Astrocyte of the spinal cord (primary cell): Measurements from ENCODE around the gene MEA1.

Experiments
- DNase-seq: peaks from one replicate; pipeline ENCODE4 v3.0.0; 2011; ENCODE audit warnings: low read depth, low spot score
- H3K4me3 ChIP-seq: 2 replicates; pipeline ENCODE4 v1.5.1; 2011; ENCODE audit warnings: low read depth, mild to moderate bottlenecking, low read length, moderate library complexity
- in situ Hi-C: cut with HindIII; loops from 2 replicates; pipeline ENCODE4 v1.10.0; 2017; ENCODE audit warnings: low sequenced_read_pairs
- TF ChIP-seq, protein P1 (sequence below): IDR thresholded peaks from 2 replicates; pipeline ENCODE4 v1.5.1; 2012; ENCODE audit warnings: low read depth, mild to moderate bottlenecking, low read length, inconsistent platforms

MEA1 gene

DNA sequence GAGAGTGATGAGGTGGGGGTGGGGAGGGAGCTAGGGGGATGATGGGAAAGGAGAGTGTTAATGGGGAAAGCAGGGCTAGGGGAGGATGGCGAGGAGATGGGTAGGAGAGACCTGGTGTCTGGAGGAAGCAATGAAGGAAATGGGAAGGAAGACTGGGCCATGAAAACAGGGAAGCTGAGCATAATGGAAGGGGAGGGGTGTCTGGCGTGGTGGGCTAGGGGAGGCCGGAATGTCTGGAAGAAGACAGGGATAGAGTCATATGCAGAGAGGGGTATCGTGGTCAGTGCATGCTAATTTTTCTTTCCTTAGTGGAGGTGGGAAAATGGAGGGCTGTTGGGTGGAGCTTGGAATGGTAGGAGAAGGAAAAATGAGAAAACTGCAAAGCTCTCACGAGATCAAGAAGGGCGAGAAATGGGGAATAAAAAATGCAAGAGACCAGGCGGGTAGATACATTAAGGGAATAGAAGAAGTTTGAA is 726 bp upstream of the MEA1 start:
- peak overlapping the region; percentile 96 for H3K4me3 ChIP-seq
- in situ Hi-C loops: no loop called here
- peak; percentile 37 for DNase-seq
- TF ChIP-seq, protein P1, sequence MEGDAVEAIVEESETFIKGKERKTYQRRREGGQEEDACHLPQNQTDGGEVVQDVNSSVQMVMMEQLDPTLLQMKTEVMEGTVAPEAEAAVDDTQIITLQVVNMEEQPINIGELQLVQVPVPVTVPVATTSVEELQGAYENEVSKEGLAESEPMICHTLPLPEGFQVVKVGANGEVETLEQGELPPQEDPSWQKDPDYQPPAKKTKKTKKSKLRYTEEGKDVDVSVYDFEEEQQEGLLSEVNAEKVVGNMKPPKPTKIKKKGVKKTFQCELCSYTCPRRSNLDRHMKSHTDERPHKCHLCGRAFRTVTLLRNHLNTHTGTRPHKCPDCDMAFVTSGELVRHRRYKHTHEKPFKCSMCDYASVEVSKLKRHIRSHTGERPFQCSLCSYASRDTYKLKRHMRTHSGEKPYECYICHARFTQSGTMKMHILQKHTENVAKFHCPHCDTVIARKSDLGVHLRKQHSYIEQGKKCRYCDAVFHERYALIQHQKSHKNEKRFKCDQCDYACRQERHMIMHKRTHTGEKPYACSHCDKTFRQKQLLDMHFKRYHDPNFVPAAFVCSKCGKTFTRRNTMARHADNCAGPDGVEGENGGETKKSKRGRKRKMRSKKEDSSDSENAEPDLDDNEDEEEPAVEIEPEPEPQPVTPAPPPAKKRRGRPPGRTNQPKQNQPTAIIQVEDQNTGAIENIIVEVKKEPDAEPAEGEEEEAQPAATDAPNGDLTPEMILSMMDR: no peak

DNA sequence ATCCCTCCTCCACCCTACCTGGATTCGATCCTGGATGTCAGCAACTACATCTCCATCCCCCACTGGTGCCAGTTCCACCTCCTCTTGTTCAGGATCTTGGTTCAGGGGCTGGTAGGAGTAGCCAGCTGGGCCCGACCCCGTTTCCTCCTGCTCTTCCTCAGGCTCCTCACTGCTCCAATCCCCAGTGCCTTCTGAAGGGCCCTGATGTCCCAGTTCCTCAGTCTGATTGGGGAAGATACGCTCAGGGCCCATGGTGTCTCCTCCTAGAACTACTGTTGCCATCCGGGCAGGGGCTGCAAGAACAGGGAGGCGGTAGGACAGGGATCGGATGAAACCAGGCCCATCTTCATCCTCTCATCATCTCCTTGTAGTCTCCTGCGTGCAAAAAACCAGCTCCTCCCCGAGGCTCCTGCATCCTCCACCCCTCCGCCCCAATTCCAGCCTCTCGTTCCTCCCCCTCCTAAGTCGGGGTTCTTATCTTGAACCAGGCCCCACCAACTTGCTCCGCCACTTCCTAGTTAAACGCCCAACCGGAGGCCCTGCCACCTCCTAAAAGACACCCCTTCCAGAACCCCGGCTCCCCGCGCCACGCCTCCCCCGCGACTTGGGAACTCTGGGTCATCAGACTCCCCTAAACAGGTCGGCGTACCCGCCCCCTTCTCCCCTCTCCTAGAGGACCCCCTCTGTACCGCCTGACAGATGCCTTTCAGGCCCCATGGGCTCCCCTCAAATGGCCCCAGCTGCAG is 476 bp downstream of the MEA1 start:
- TF ChIP-seq, protein P1: no peak
- H3K4me3 ChIP-seq: peak overlapping the region; percentile 96
- in situ Hi-C loops: no loop called here
- DNase-seq: no peak

DNA sequence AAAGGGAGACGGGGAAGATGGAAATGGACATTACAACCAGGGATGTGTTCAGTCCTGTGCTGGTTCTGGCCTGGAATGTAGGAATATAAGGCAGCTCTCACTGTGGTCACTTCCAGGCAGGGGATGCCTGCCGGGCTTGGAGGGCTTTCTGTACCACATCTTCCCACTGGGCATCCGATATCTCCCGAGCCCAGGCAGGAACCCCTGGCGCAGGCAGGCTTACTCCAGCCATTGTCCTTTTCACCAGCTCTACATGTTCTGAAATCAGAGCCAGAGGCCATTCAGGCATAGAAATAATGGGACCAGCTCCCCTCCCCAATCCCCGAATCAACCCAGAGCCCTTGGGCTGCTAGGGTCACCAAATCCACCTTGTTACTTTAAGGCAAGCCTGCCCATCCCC is 1.4 kb downstream of the MEA1 start:
- no peak overlapping the region for H3K4me3 ChIP-seq

DNA sequence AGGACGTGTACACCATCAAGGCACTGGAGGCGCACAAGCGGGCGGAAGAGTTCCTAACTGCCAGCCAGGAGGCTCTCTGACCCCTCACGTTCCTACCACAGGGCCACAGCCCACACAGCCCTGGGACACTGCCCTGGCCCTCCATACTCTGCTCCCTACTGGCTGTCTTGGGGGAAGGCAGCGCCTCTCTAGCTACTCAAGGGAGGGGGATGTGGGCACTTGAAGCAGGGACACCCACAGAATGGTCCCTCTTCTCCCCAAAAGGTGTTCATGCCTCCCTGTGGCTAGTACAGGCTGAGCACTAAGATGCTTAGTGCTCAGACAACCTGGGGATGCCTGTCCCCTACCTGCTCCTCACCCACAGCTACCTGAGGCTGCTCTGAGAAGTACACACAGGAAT is 2.5 kb downstream of the MEA1 start:
- in situ Hi-C loops: no loop called here
- DNase-seq: no peak
- no peak overlapping the region for H3K4me3 ChIP-seq
- TF ChIP-seq, protein P1: no peak

More for the DNA sequence above, 1.4 kb downstream of the MEA1 start:
- TF ChIP-seq, protein P1: no peak
- DNase-seq: no peak
- in situ Hi-C loops: no loop called here

DNA sequence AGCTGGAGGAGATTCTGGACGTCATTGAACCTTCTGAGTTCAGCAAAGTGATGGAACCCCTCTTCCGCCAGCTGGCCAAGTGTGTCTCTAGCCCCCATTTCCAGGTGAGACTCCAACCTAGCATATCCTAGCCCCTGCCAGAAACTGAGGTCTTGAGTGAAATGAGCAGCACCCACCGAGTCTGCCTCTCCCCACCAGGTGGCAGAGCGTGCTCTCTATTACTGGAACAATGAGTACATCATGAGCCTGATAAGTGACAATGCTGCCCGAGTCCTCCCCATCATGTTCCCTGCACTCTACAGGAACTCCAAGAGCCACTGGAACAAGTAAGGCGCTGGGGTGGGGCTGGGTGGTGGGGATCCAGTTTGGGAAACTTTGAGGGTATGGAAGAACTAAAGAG is 4.6 kb downstream of the MEA1 start:
- TF ChIP-seq, protein P1: peak; percentile 60
- DNase-seq: peak; percentile 19
- in situ Hi-C loops: no loop called here
- H3K4me3 ChIP-seq: no peak overlapping the region

DNA sequence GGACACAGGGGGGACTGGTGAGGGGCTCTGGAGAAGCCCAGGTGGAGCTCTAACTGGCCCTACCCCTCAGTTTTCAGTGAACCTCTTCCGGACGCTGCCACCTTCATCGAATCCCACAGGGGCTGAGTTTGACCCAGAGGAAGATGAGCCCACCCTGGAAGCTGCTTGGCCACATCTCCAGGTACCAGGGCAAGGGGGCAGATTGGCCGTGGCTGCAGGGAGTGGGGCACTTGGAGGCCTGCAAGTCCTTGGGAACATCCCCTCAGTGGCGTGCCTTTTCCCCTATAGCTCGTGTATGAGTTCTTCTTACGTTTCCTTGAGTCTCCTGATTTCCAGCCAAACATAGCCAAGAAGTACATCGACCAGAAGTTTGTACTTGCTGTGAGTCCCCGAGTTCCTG is 6.6 kb downstream of the MEA1 start:
- in situ Hi-C loops: no loop called here
- TF ChIP-seq, protein P1: no peak
- H3K4me3 ChIP-seq: no peak overlapping the region
- no peak for DNase-seq
